ENCODE measurements around the gene CAP2. TPM values are rescaled to one million over a fixed set of nuclear protein-coding genes. Genes with fewer than 3 reads are reported as not detected.
"Not testable (repeated sequence)": the region's sequence is repeated elsewhere in the genome, so short reads cannot be mapped to it uniquely, and the experiment has no call there.

The CAP2 gene
- total and polyA plus RNA-seq, 3 donors from 2014 or later, result 1.6 to 5.2 (median 2.9) TPM

- DNase-seq, result no peak
- Histone ChIP-seq H3K27me3 (no peaks in the 10 kb centered on the region), H3K4me3 (no peak overlapping the region), H3K27ac (no peak overlapping the region), H3K36me3 (ENCODE audit: low read depth, missing control alignments) (no peaks in the 10 kb centered on the region), H3K9me3 (no peaks in the 10 kb centered on the region), H3K4me1 (no peaks in the 10 kb centered on the region)
- 60 to 62% methylated on average over 3 of the region's 3 CpGs for WGBS, 2 donors
- intact Hi-C loops (cut with DNase I; ENCODE audit: low total_unique reads), result no loop called here
- no peak for TF ChIP-seq POLR2A (IDR thresholded peaks at IDR 0.05)
- TF ChIP-seq, protein P1, sequence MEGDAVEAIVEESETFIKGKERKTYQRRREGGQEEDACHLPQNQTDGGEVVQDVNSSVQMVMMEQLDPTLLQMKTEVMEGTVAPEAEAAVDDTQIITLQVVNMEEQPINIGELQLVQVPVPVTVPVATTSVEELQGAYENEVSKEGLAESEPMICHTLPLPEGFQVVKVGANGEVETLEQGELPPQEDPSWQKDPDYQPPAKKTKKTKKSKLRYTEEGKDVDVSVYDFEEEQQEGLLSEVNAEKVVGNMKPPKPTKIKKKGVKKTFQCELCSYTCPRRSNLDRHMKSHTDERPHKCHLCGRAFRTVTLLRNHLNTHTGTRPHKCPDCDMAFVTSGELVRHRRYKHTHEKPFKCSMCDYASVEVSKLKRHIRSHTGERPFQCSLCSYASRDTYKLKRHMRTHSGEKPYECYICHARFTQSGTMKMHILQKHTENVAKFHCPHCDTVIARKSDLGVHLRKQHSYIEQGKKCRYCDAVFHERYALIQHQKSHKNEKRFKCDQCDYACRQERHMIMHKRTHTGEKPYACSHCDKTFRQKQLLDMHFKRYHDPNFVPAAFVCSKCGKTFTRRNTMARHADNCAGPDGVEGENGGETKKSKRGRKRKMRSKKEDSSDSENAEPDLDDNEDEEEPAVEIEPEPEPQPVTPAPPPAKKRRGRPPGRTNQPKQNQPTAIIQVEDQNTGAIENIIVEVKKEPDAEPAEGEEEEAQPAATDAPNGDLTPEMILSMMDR (IDR thresholded peaks at IDR 0.05), result no peak
Measured at GRCh38 chr6:17429383-17430061, 36.1 kb downstream of the CAP2 start.

DNA sequence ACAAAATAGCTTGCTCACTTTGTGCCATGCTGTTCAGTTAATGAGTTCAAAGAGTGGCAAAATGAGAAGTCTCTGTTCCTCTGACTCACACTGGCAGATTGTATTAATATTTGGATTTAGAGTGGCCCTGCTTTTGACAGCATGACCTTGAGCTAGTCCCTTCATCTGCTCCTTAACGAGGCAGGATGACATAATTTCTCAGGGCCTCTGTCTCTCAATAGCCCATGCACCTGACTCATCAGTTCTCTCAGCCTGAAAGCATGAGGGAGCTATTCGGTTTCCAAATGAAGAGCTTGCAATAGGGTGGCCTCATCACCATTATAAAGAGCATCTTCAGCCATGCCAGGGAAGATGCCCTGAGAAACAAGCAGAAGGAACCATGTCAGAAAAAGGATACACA is 38.2 kb downstream of the CAP2 start:
- Histone ChIP-seq H3K27me3 (no peaks in the 10 kb centered on the region), H3K4me1 (no peaks in the 10 kb centered on the region), H3K36me3 (ENCODE audit: low read depth, missing control alignments) (no peaks in the 10 kb centered on the region), H3K9me3 (no peaks in the 10 kb centered on the region), H3K4me3 (no peak overlapping the region), H3K27ac (no peak overlapping the region)
- no peak for TF ChIP-seq POLR2A (IDR thresholded peaks at IDR 0.05)
- TF ChIP-seq, protein P1 (IDR thresholded peaks at IDR 0.05), result no peak
- intact Hi-C loops (cut with DNase I; ENCODE audit: low total_unique reads), result no loop called here
- WGBS, 2 donors, result 50 to 57% methylated on average over 2 of the region's 2 CpGs
- DNase-seq, result no peak

DNA sequence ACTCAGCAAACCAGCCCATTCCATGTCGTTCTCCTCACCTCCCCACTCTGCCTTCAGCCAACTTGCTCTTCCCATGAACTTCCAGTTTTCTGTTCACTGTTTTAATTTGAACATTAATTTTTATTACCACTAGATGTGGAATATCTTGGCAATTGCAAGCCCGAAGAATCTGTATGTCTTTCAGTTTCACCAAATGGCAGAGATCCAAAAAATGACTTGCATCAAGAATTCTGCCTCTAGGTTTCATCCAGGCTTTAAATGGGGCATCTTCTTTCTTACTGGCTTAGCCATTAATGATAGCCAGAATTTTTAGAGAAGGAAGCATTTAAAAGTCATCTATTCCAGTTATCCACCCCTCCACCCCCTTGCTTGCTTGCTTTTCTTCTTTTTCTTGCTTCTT is 39.0 kb downstream of the CAP2 start:
- Histone ChIP-seq H3K4me1 (no peaks in the 10 kb centered on the region), H3K27ac (no peak overlapping the region), H3K9me3 (no peaks in the 10 kb centered on the region), H3K4me3 (no peak overlapping the region), H3K27me3 (no peaks in the 10 kb centered on the region), H3K36me3 (ENCODE audit: low read depth, missing control alignments) (no peaks in the 10 kb centered on the region)
- intact Hi-C loops (cut with DNase I; ENCODE audit: low total_unique reads), result no loop called here
- WGBS, 2 donors, result 66 to 84% methylated on average over 2 of the region's 2 CpGs
- DNase-seq, result no peak
- no peak for TF ChIP-seq POLR2A (IDR thresholded peaks at IDR 0.05)
- TF ChIP-seq, protein P1 (IDR thresholded peaks at IDR 0.05), result no peak

DNA sequence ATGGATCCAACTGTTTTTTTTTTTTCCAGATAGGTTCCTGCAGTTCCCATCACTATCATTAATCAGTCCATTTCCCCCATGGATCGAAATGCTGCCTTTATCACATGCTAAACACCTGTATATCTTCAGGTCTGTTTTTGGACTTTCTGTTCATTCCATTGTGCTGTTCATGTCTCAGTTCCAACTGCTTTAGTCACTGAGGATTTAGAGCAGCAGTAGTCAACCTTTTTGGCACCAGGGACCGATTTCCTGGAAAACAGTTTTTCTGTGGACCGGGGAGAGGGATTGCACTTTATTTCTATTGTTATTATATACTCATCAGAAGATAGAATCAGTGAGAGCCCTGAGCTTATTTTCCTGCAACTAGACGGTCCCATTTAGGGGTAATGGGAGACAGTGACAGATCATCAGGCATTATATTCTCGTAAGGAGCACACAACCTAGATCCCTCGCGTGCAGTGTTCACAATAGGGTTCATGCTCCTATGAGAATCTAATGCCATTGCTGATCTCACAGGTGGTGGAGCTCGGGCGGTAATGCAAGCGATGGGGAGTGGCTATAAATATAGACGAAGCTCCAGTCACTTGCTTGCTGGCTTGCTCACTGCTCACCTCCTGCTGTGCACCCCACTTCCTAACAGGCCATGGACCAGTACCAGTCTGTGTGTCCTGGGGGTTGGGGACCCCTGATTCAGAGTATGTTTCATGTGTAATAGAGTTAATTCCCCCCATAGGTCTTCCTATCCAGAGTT is 46.0 kb downstream of the CAP2 start:
- intact Hi-C loops (cut with DNase I; ENCODE audit: low total_unique reads), result no loop called here
- H3K4me1 ChIP-seq, result no peaks in the 10 kb centered on the region
- no peaks in the 10 kb centered on the region for H3K9me3 ChIP-seq
- H3K27ac ChIP-seq, result no peak overlapping the region
- WGBS, 2 donors, result 64 to 83% methylated on average over 11 of the region's 11 CpGs
- no peak for DNase-seq
- TF ChIP-seq POLR2A (IDR thresholded peaks at IDR 0.05), result no peak
- TF ChIP-seq, protein P1 (IDR thresholded peaks at IDR 0.05), result no peak
- no peaks in the 10 kb centered on the region for H3K27me3 ChIP-seq
- no peak overlapping the region for H3K4me3 ChIP-seq
- H3K36me3 ChIP-seq (ENCODE audit: low read depth, missing control alignments), result no peaks in the 10 kb centered on the region

DNA sequence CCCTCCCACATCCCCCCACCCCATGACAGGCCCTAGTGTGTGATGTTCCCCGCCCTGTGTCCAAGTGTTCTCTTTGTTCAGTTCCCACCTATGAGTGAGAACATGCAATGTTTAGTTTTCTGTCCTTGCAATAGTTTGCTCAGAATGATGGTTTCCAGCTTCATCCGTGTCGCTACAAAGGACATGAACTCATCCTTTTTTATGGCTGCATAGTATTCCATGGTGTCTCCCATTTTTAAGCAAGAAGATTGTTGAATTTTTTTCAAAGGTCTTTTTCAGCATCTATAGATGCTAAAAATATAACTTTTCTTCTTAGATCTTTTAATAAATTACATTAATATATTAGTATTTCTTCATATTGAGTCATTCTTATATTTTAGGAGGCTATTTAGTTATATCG is 47.4 kb downstream of the CAP2 start:
- H3K27ac ChIP-seq; H3K27me3 ChIP-seq; intact Hi-C loops (cut with DNase I; ENCODE audit: low total_unique reads); H3K9me3 ChIP-seq; DNase-seq; H3K36me3 ChIP-seq (ENCODE audit: low read depth, missing control alignments); H3K4me3 ChIP-seq; H3K4me1 ChIP-seq: not testable (repeated sequence)
- 96 to 98% methylated on average over 4 of the region's 4 CpGs for WGBS, 2 donors

Data from testis (tissue), 3 donors.